MM.1S (cell line): Measurements from ENCODE around the gene ELAC2.

Source experiments
- DNase-seq: peaks from one replicate; pipeline ENCODE4 v3.0.0-alpha.2; 2015
- H2AFZ ChIP-seq: fragments of 300-600 bp; sonication (generic); 2 replicates; pipeline ENCODE4 v1.6.0; 2016; ENCODE audit warnings: antibody characterized with exemption, low read length
- H3F3A ChIP-seq: fragments of 300-600 bp; sonication (generic); 2 replicates; pipeline ENCODE4 v1.6.1; 2016; ENCODE audit warnings: mild to moderate bottlenecking, antibody characterized with exemption, low read length, moderate library complexity, mixed read lengths; ENCODE audit not compliant: insufficient read depth
- H3K27ac ChIP-seq: fragments of 300-600 bp; sonication (generic); 2 replicates; pipeline ENCODE4 v1.5.1; 2016; ENCODE audit warnings: mild to moderate bottlenecking, low read length
- H3K27me3 ChIP-seq: fragments of 300-600 bp; sonication (generic); replicated peaks from 2 replicates; pipeline ENCODE4 v1.6.0; 2016; ENCODE audit warnings: low read length; ENCODE audit not compliant: insufficient read depth
- H3K36me3 ChIP-seq: fragments of 300-600 bp; sonication (generic); replicated peaks from 2 replicates; pipeline ENCODE4 v1.6.1; 2016; ENCODE audit warnings: mild to moderate bottlenecking, low read length, mixed read lengths; ENCODE audit not compliant: insufficient read depth
- H3K4me1 ChIP-seq: fragments of 300-600 bp; sonication (generic); 2 replicates; pipeline ENCODE4 v1.6.1; 2016; ENCODE audit warnings: low read length, mixed read lengths
- H3K4me2 ChIP-seq: fragments of 300-600 bp; sonication (generic); 2 replicates; pipeline ENCODE4 v1.6.0; 2016; ENCODE audit warnings: low read depth, low read length
- H3K4me3 ChIP-seq: fragments of 300-600 bp; sonication (generic); 2 replicates; pipeline ENCODE4 v1.5.1; 2016; ENCODE audit warnings: low read length, mixed read lengths
- H3K79me2 ChIP-seq: fragments of 300-600 bp; sonication (generic); 2 replicates; pipeline ENCODE4 v1.6.1; 2016; ENCODE audit warnings: mixed run types, low read length, mixed read lengths
- H3K9ac ChIP-seq: fragments of 300-600 bp; sonication (generic); 2 replicates; pipeline ENCODE4 v1.6.1; 2016; ENCODE audit warnings: low read length, mixed read lengths
- H3K9me2 ChIP-seq: fragments of 300-600 bp; sonication (generic); replicated peaks from 2 replicates; pipeline ENCODE4 v1.6.1; 2016; ENCODE audit warnings: mild to moderate bottlenecking, low read length, mixed read lengths; ENCODE audit not compliant: insufficient read depth
- H3K9me3 ChIP-seq: fragments of 300-600 bp; sonication (generic); replicated peaks from 2 replicates; pipeline ENCODE4 v1.6.1; 2016; ENCODE audit warnings: mild to moderate bottlenecking, low read length, mixed read lengths; ENCODE audit not compliant: insufficient read depth
- H4K20me1 ChIP-seq: fragments of 300-600 bp; sonication (generic); 2 replicates; pipeline ENCODE4 v1.6.1; 2016; ENCODE audit warnings: mild to moderate bottlenecking, low read length, moderate library complexity, mixed read lengths; ENCODE audit not compliant: insufficient read depth
- CTCF ChIP-seq: fragments of 300-600 bp; sonication (generic); IDR thresholded peaks from 2 replicates; pipeline ENCODE4 v1.5.1; 2016; ENCODE audit warnings: antibody characterized with exemption, low read length, mixed read lengths
- EZH2 ChIP-seq: fragments of 300-600 bp; sonication (generic); optimal IDR thresholded peaks from 2 replicates; pipeline ENCODE3; 2017; ENCODE audit warnings: low read depth, mild to moderate bottlenecking, antibody characterized with exemption, low read length, mixed read lengths
- EZH2phosphoT487 ChIP-seq: fragments of 300-600 bp; sonication (generic); IDR thresholded peaks from 2 replicates; pipeline ENCODE4 v1.6.1; 2018; ENCODE audit warnings: antibody characterized with exemption, low read length

The ELAC2 gene

GRCh38 chr17:12966413-12966812, 51.4 kb downstream of the ELAC2 start:
- Histone ChIP-seq H3K9me2 (no peaks in the 10 kb centered on the region), H2AFZ (no peak overlapping the region), H3K36me3 (no peaks in the 10 kb centered on the region), H4K20me1 (no peaks in the 10 kb centered on the region), H3K79me2 (no peaks in the 10 kb centered on the region), H3K4me3 (no peak overlapping the region), H3K9me3 (no peaks in the 10 kb centered on the region), H3K27ac (no peak overlapping the region), H3F3A (no peaks in the 10 kb centered on the region), H3K9ac (no peak overlapping the region), H3K4me1 (no peaks in the 10 kb centered on the region), H3K4me2 (no peak overlapping the region), H3K27me3 (no peaks in the 10 kb centered on the region)
- DNase-seq = no peak
- TF ChIP-seq EZH2phosphoT487 (no peak), CTCF (no peak), EZH2 (no peak)

DNA sequence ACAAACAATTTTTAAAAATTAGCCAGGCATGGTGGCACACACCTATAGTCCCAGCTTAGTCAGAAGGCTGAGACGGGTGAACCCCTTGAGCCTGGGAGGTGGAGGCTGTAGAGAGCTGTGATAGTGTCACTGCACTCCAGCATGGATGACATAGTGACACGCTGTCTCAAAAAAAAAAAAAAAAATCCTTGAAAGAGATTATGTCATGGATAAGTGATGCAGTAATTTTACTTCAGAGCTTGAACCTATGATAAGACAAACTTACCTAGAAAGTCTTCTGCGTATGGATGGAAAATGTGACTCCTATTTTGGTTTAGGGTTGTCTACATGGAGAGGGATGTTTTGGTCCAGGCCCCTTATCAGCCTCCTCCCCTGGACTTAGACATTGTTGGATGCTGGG, 51.8 kb downstream of the ELAC2 start:
- TF ChIP-seq EZH2phosphoT487 (no peak), CTCF (no peak), EZH2 (no peak)
- no peak overlapping the region for H3K4me3 ChIP-seq
- H3K27me3 ChIP-seq = no peaks in the 10 kb centered on the region
- H3K79me2 ChIP-seq = no peaks in the 10 kb centered on the region
- DNase-seq = no peak
- H4K20me1 ChIP-seq = no peaks in the 10 kb centered on the region
- H3F3A ChIP-seq = no peaks in the 10 kb centered on the region
- H3K4me2 ChIP-seq = no peak overlapping the region
- H3K9me3 ChIP-seq = no peaks in the 10 kb centered on the region
- no peak overlapping the region for H3K9ac ChIP-seq
- H3K4me1 ChIP-seq = no peaks in the 10 kb centered on the region
- no peak overlapping the region for H3K27ac ChIP-seq
- H2AFZ ChIP-seq = no peak overlapping the region
- H3K9me2 ChIP-seq = no peaks in the 10 kb centered on the region
- H3K36me3 ChIP-seq = no peaks in the 10 kb centered on the region

- H3K9ac ChIP-seq = no peak overlapping the region
- no peaks in the 10 kb centered on the region for H3F3A ChIP-seq
- H4K20me1 ChIP-seq = no peaks in the 10 kb centered on the region
- no peak overlapping the region for H3K4me2 ChIP-seq
- TF ChIP-seq EZH2phosphoT487 = no peak
- TF ChIP-seq CTCF = no peak
- no peak for TF ChIP-seq EZH2
- no peaks in the 10 kb centered on the region for H3K79me2 ChIP-seq
- H3K4me1 ChIP-seq = no peaks in the 10 kb centered on the region
- H3K36me3 ChIP-seq = no peaks in the 10 kb centered on the region
- no peaks in the 10 kb centered on the region for H3K27me3 ChIP-seq
- no peak overlapping the region for H2AFZ ChIP-seq
- DNase-seq = no peak
- no peaks in the 10 kb centered on the region for H3K9me3 ChIP-seq
- H3K9me2 ChIP-seq = no peaks in the 10 kb centered on the region
- H3K27ac ChIP-seq = no peak overlapping the region
- H3K4me3 ChIP-seq = no peak overlapping the region
These were observed 53.0 kb downstream of the ELAC2 start for GRCh38 chr17:12964840-12965239.
